ENCODE measurements around the gene CDH6.

The CDH6 gene

GRCh38 chr5:31375999-31376720 lies 182.7 kb downstream of the CDH6 start:
- no peak for DNase-seq (ENCODE audit: low read depth, low spot score)

GRCh38 chr5:31377274-31377946 lies 183.9 kb downstream of the CDH6 start:
- DNase-seq (ENCODE audit: low read depth, low spot score) = no peak

DNA sequence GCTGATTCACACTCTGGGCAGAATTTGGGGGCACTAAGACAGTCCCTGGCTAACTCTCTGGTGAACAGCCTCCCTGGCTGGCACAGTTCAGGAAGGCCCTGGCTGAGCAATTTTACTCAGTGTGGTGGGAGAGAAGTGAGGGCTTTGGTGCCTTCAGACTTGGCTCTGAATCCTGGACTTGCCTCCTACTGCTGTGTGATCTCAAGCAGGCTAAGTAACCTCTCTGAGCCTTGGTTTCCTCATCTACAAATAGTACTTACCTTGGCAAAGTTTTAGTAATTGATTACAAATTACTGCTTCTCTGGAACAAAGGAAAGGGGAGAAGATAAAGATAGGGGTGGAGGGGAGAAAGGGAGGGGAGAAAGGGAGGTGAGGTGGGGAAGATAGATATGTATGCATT lies 184.7 kb downstream of the CDH6 start:
- no peak for DNase-seq (ENCODE audit: low read depth, low spot score)
